IMR-90 (cell line): ENCODE results near the gene GPLD1. TPM values are rescaled to one million over a fixed set of nuclear protein-coding genes. Genes with fewer than 3 reads are reported as not detected.

Experiments used
- ATAC-seq: fragments of 200-7000 bp; cut with Tn5 transposase; 2 replicates; pipeline ENCODE4 v1.9.1; 2020; ENCODE audit warnings: low read depth, mild to moderate bottlenecking, moderate library complexity
- BruUV-seq: library from RNA; stranded (reverse); fragments of 400-500 nt; replicated peaks from 2 replicates; lab custom pipeline; 2021; lab: Mats Ljungman, UMichigan
- CTCF ChIA-PET: fragments of 300-600 bp; formaldehyde crosslinking; extraction: SDS; loops from one replicate; lab custom pipeline; 2021; ENCODE audit warnings: antibody characterized with exemption; lab: Yijun Ruan, JAX
- POLR2A ChIA-PET: fragments of 300-600 bp; sonication (Branson Sonifier 250); formaldehyde crosslinking; loops from one replicate; lab custom pipeline; 2022; ENCODE audit warnings: antibody characterized with exemption; ENCODE audit not compliant: unreplicated experiment; lab: Charles Lee
- DNase-seq: peaks from one replicate; pipeline ENCODE4 v3.0.0; 2013
- H2AFZ ChIP-seq: replicated peaks from 2 replicates; pipeline ENCODE3; 2013; ENCODE audit warnings: low read length, mild to moderate bottlenecking; ENCODE audit not compliant: poor library complexity
- H2AK5ac ChIP-seq: 2 replicates; pipeline ENCODE4 v1.6.1; 2013; ENCODE audit warnings: low read depth, low read length, inconsistent platforms
- H2AK9ac ChIP-seq: replicated peaks from 2 replicates; pipeline ENCODE3; 2013; ENCODE audit warnings: mild to moderate bottlenecking, low read depth, low read length, moderate library complexity; ENCODE audit not compliant: poor library complexity
- H2BK120ac ChIP-seq: 2 replicates; pipeline ENCODE4 v1.6.1; 2013; ENCODE audit warnings: low read depth, low read length, inconsistent platforms
- H2BK15ac ChIP-seq: 3 replicates; pipeline ENCODE4 v1.6.1; 2013; ENCODE audit warnings: low read depth, low read length, inconsistent platforms
- H2BK20ac ChIP-seq: 2 replicates; pipeline ENCODE4 v1.6.1; 2013; ENCODE audit warnings: low read depth, mild to moderate bottlenecking, inconsistent platforms, low read length, moderate library complexity
- H2BK5ac ChIP-seq: 2 replicates; pipeline ENCODE4 v1.6.1; 2013; ENCODE audit warnings: mild to moderate bottlenecking, low read depth, low read length, inconsistent platforms; ENCODE audit not compliant: poor library complexity, severe bottlenecking
- H3K14ac ChIP-seq: replicated peaks from 2 replicates; pipeline ENCODE4 v1.6.1; 2013; ENCODE audit warnings: low read depth, low read length, inconsistent platforms
- H3K18ac ChIP-seq: 2 replicates; pipeline ENCODE4 v1.6.1; 2013; ENCODE audit warnings: low read depth, low read length, control low read depth
- H3K23ac ChIP-seq: 2 replicates; pipeline ENCODE4 v1.6.1; 2013; ENCODE audit warnings: low read depth, low read length, inconsistent platforms
- H3K27ac ChIP-seq: 2 replicates; pipeline ENCODE4 v1.5.1; 2013; ENCODE audit warnings: mild to moderate bottlenecking, control low read depth, low read length; ENCODE audit not compliant: insufficient read depth
- H3K27me3 ChIP-seq: 2 replicates; pipeline ENCODE4 v1.6.1; 2013; ENCODE audit warnings: low read length; ENCODE audit not compliant: control insufficient read depth, insufficient read depth
- H3K36me3 ChIP-seq: 2 replicates; pipeline ENCODE4 v1.6.1; 2013; ENCODE audit warnings: low read length, mixed read lengths; ENCODE audit not compliant: control insufficient read depth, insufficient read depth
- H3K4ac ChIP-seq: 2 replicates; pipeline ENCODE4 v1.6.1; 2013; ENCODE audit warnings: low read depth, low read length, inconsistent platforms
- H3K4me1 ChIP-seq: 2 replicates; pipeline ENCODE4 v1.6.1; 2013; ENCODE audit warnings: low read length, mixed read lengths; ENCODE audit not compliant: control insufficient read depth, insufficient read depth
- H3K4me2 ChIP-seq: 2 replicates; pipeline ENCODE4 v1.6.1; 2013; ENCODE audit warnings: low read depth, mild to moderate bottlenecking, control low read depth, low read length, moderate library complexity
- H3K4me3 ChIP-seq: 2 replicates; pipeline ENCODE4 v1.5.1; 2013; ENCODE audit warnings: low read depth, mild to moderate bottlenecking, control low read depth, low read length, moderate library complexity; ENCODE audit not compliant: insufficient read depth
- H3K56ac ChIP-seq: 2 replicates; pipeline ENCODE4 v1.6.1; 2013; ENCODE audit warnings: low read length, inconsistent platforms; ENCODE audit not compliant: insufficient read depth; ENCODE audit errors: extremely low read depth
- H3K79me1 ChIP-seq, 2 experiments: 2 replicates each; pipeline ENCODE4 v1.6.1; 2013; ENCODE audit warnings: low read length in 2 of 2, inconsistent platforms in 1 of 2, low read depth in 1 of 2
- H3K9ac ChIP-seq: 2 replicates; pipeline ENCODE4 v1.6.1; 2013; ENCODE audit warnings: low read depth, low read length, control low read depth
- H3K9me1 ChIP-seq: 2 replicates; pipeline ENCODE4 v1.6.1; 2013; ENCODE audit warnings: low read length, inconsistent platforms; ENCODE audit not compliant: insufficient read depth
- H3K9me3 ChIP-seq: 2 replicates; pipeline ENCODE4 v1.6.1; 2013; ENCODE audit warnings: low read length; ENCODE audit not compliant: control insufficient read depth, insufficient read depth
- H4K20me1 ChIP-seq: 2 replicates; pipeline ENCODE4 v1.6.1; 2013; ENCODE audit warnings: low read length, inconsistent platforms; ENCODE audit not compliant: insufficient read depth
- H4K5ac ChIP-seq: 2 replicates; pipeline ENCODE4 v1.6.1; 2013; ENCODE audit warnings: mild to moderate bottlenecking, low read depth, low read length, control low read depth
- H4K8ac ChIP-seq, 2 experiments: 2 replicates each; pipeline ENCODE4 v1.6.1; 2013; ENCODE audit warnings: low read depth in 2 of 2, low read length in 2 of 2, control low read depth in 1 of 2, inconsistent platforms in 1 of 2
- H4K91ac ChIP-seq: 2 replicates; pipeline ENCODE4 v1.6.1; 2013; ENCODE audit warnings: low read depth, low read length, inconsistent platforms; ENCODE audit not compliant: insufficient read depth
- BHLHE40 ChIP-seq: fragments of 150-350 bp; IDR thresholded peaks from 2 replicates; pipeline ENCODE4 v1.6.1; 2016; ENCODE audit warnings: mild to moderate bottlenecking, low read depth, low read length
- CEBPB ChIP-seq: IDR thresholded peaks from 2 replicates; pipeline ENCODE4 v1.6.1; 2012; ENCODE audit warnings: low read depth, low read length, improper control_type of control experiment
- CHD1 ChIP-seq: IDR thresholded peaks from 2 replicates; pipeline ENCODE4 v1.6.1; 2012; ENCODE audit warnings: low read depth, low read length, improper control_type of control experiment
- CTCF ChIP-seq: conservative IDR thresholded peaks from 2 replicates; pipeline ENCODE4 v1.5.1; 2012; ENCODE audit warnings: mild to moderate bottlenecking, low read depth, low read length, improper control_type of control experiment
- ELK1 ChIP-seq: fragments of 150-350 bp; IDR thresholded peaks from 2 replicates; pipeline ENCODE4 v1.6.1; 2016; ENCODE audit warnings: low read depth, mild to moderate bottlenecking, low read length, moderate library complexity, borderline replicate concordance
- FOS ChIP-seq: fragments of 150-350 bp; IDR thresholded peaks from 2 replicates; pipeline ENCODE4 v1.6.1; 2016; ENCODE audit warnings: low read depth, low read length
- MAFK ChIP-seq: IDR thresholded peaks from 2 replicates; pipeline ENCODE4 v1.6.1; 2012; ENCODE audit warnings: low read depth, low read length, improper control_type of control experiment
- MAZ ChIP-seq: IDR thresholded peaks from 2 replicates; pipeline ENCODE4 v1.6.1; 2012; ENCODE audit warnings: low read depth, mild to moderate bottlenecking, low read length, improper control_type of control experiment, moderate library complexity, borderline replicate concordance
- NFE2L2 ChIP-seq: fragments of 150-350 bp; IDR thresholded peaks from 2 replicates; pipeline ENCODE4 v1.6.1; 2016; ENCODE audit warnings: low read depth, mild to moderate bottlenecking, low read length
- POLR2A ChIP-seq: IDR thresholded peaks from 2 replicates; pipeline ENCODE4 v1.6.1; 2012; ENCODE audit warnings: mild to moderate bottlenecking, low read depth, low read length
- RAD21 ChIP-seq: IDR thresholded peaks from 2 replicates; pipeline ENCODE4 v1.6.1; 2012; ENCODE audit warnings: low read length, improper control_type of control experiment
- RCOR1 ChIP-seq: IDR thresholded peaks from 2 replicates; pipeline ENCODE4 v1.6.1; 2012; ENCODE audit warnings: mild to moderate bottlenecking, low read length, improper control_type of control experiment; ENCODE audit not compliant: insufficient replicate concordance
- RFX5 ChIP-seq: IDR thresholded peaks from 2 replicates; pipeline ENCODE4 v1.8.0; 2012; ENCODE audit warnings: low read depth, mild to moderate bottlenecking, low read length, moderate library complexity
- SMC3 ChIP-seq: fragments of 150-350 bp; IDR thresholded peaks from 2 replicates; pipeline ENCODE4 v1.6.1; 2016; ENCODE audit warnings: low read depth, mild to moderate bottlenecking, antibody characterized with exemption, low read length, moderate library complexity
- WGBS, 2 experiments: methylation state at CpG; one replicate each; pipeline versions ENCODE4 v1.1.5 to v1.1.7; 2013; ENCODE audit warnings: missing lambda C conversion rate in 2 of 2; ENCODE audit not compliant: insufficient read length in 1 of 2; ENCODE audit errors: extremely low coverage in 2 of 2; 5-methylcytosine and 5-hydroxymethylcytosine counted together
- dilution Hi-C: fragments of 300-500 bp; cut with HindIII; formaldehyde crosslinking; loops from one replicate; pipeline ENCODE4 v1.14.3; 2018; ENCODE audit warnings: low sequenced_read_pairs; ENCODE audit not compliant: unreplicated experiment
- in situ Hi-C: fragments of 300-500 bp; cut with MboI; formaldehyde crosslinking; loops from 3 replicates; pipeline ENCODE4 v1.14.3; 2019; ENCODE audit warnings: low sequenced_read_pairs, inconsistent platforms, mixed read lengths
- intact Hi-C: fragments of 100-400 bp; cut with micrococcal nuclease; formaldehyde crosslinking; loops from 2 replicates; pipeline ENCODE4 v1.10.0; 2022
- polyA plus RNA-seq, 3 experiments: library from polyadenylated mRNA; depleted of rRNA; stranded (reverse); fragments of >200 nt; gene quantifications; 2 replicates each; pipeline ENCODE4 v1.2.3, GENCODE V29; 2012; ENCODE audit warnings: low replicate concordance in 1 of 3
- total RNA-seq: library from RNA; depleted of rRNA; stranded (reverse); fragments of >200 nt; gene quantifications from 2 replicates; pipeline ENCODE4 v1.2.3, GENCODE V29; 2012
- TF ChIP-seq, protein P1 (sequence below): fragments of 150-350 bp; IDR thresholded peaks from 2 replicates; pipeline ENCODE4 v1.6.1; 2017; ENCODE audit warnings: mild to moderate bottlenecking, antibody characterized with exemption, low read length, low read depth

The GPLD1 gene
- total and polyA plus RNA-seq, 2 of the 4 experiments (the other 2 are of a cell fraction): 0.05 to 0.18 TPM

DNA sequence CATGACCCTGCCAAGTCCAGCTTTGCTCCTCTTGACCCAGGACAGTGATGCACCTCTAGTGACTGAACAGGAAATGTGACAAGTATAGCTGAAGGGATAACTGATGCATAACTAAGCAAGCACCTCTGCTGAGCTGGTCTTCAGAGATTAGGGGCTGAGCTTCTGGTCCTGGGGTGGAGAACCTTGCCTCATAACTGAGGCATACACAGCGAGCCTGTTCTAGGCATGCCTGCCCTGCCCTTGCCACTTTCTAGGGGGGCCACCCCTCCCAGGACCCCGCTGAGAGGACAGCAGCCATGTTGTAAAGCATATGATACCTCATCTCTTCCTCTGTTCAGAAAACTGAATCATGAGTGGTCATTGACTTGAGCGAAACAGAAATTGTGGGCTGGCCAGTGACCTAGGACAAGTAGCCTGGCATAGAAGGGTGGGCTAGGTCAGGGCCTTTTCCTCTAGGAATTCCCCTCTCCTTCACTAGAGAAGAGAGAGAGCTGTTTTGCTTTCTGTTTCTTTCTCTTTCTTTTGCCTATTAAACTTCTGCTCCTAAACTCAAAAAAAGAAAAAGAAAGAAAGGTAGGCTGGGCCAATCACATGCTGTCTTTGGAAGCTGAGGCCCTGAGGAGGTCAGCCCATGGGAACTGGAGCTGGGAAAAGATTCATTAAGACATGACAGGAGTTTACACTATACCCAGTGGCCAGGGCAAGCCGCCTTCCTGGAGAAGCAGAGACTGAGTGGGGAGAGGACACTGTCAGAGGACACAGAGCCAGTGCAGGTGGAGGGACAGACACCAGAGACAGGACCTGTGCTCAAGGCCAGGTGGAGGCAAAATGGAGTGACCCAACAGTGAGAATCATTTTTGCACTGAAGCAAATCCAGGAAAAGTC is 28.5 kb upstream of the GPLD1 start:
- Histone ChIP-seq H3K4me3 (no peak overlapping the region), H3K36me3 (no peaks in the 10 kb centered on the region), H2BK120ac (no peak overlapping the region), H3K9me1 (peaks cover 7% of the 10 kb centered on the region; the same call in 1 of the 2 replicates), H3K9me3 (no peaks in the 10 kb centered on the region), H3K27ac (no peak overlapping the region), H4K5ac (no peak overlapping the region), H3K9ac (no peak overlapping the region), H4K8ac (no peak overlapping the region), H3K18ac (no peak overlapping the region), H4K20me1 (no peaks in the 10 kb centered on the region), H3K79me1 (no peaks in the 10 kb centered on the region), H2AK5ac (no peak overlapping the region), H3K56ac (no peak overlapping the region), H2BK15ac (no peak overlapping the region), H3K4ac (no peak overlapping the region), H4K91ac (no peak overlapping the region), H3K27me3 (peaks cover 2% of the 10 kb centered on the region; the same call in 1 of the 2 replicates), H3K4me1 (no peaks in the 10 kb centered on the region), H2BK20ac (no peak overlapping the region), H2AK9ac (peak overlapping the region; percentile 55), H3K14ac (no peak overlapping the region), H2BK5ac (no peak overlapping the region), H2AFZ (no peak overlapping the region), H3K23ac (no peak overlapping the region), H3K4me2 (no peak overlapping the region)
- intact Hi-C loops (no loop called here), in situ Hi-C loops (no loop called here), dilution Hi-C loops (no loop called here)
- DNase-seq: no peak
- no peak for ATAC-seq
- POLR2A ChIA-PET: no interaction called here
- CTCF ChIA-PET: interaction anchor here (0.5 to 0.6 kb wide), 2 partner anchors 31 to 656 kb away, joined by 5 to 6 read pairs; no protein-coding TSS in a partner anchor
- WGBS, 2 experiments: 40% methylated on average over 1 of the region's 4 CpGs; no CpG with 5 or more reads in 1 of the 2 experiments
- BruUV-seq: no TSS peak
- no peak for TF ChIP-seq POLR2A
- no peak for TF ChIP-seq BHLHE40
- TF ChIP-seq, protein P1, sequence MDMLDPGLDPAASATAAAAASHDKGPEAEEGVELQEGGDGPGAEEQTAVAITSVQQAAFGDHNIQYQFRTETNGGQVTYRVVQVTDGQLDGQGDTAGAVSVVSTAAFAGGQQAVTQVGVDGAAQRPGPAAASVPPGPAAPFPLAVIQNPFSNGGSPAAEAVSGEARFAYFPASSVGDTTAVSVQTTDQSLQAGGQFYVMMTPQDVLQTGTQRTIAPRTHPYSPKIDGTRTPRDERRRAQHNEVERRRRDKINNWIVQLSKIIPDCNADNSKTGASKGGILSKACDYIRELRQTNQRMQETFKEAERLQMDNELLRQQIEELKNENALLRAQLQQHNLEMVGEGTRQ: no peak
- TF ChIP-seq ELK1: no peak
- TF ChIP-seq MAZ: no peak
- TF ChIP-seq RAD21: no peak
- no peak for TF ChIP-seq FOS
- no peak for TF ChIP-seq CHD1
- TF ChIP-seq CEBPB: no peak
- TF ChIP-seq RFX5: no peak
- TF ChIP-seq MAFK: no peak
- no peak for TF ChIP-seq CTCF
- no peak for TF ChIP-seq RCOR1
- TF ChIP-seq SMC3: no peak
- TF ChIP-seq NFE2L2: no peak
